Tibial artery (tissue), 4 donors: ENCODE results near the gene NFATC1.

Experiments used
- DNase-seq, 2 donors: peaks; one replicate each; pipeline ENCODE4 v3.0.0-alpha.2; 2019
- H3K27ac ChIP-seq, 2 donors: fragments of 200-600 bp; sonication (generic) in 1 of 2; 1 replicate in 1 of 2; 2 replicates in 1 of 2; pipeline ENCODE4 v1.5.1; 2018 to 2019; ENCODE audit warnings: mild to moderate bottlenecking in 1 of 2
- H3K27me3 ChIP-seq, 2 donors: fragments of 200-600 bp; sonication (generic) in 1 of 2; one replicate each; pipeline versions ENCODE4 v1.5.1 to v1.6.0; 2016 to 2019
- H3K36me3 ChIP-seq, 3 donors: fragments of 200-600 bp; sonication (generic) in 2 of 3; one replicate each; pipeline ENCODE4 v1.5.1; 2016 to 2019; ENCODE audit warnings: mild to moderate bottlenecking in 2 of 3
- H3K4me1 ChIP-seq, 4 donors: fragments of 200-600 bp; sonication (generic) in 2 of 4; 1 replicate in 3 of 4; 2 replicates in 1 of 4; pipeline ENCODE4 v1.5.1; 2016 to 2019
- H3K4me3 ChIP-seq, 2 donors: fragments of 200-600 bp; sonication (generic) in 1 of 2; 1 replicate in 1 of 2; 2 replicates in 1 of 2; pipeline ENCODE4 v1.5.1; 2018 to 2019; ENCODE audit warnings: mild to moderate bottlenecking in 2 of 2
- H3K9me3 ChIP-seq, 3 donors: fragments of 200-600 bp; sonication (generic) in 1 of 3; one replicate each; pipeline ENCODE4 v1.5.1; 2016 to 2019
- CTCF ChIP-seq, 2 experiments: fragments of 200-600 bp in 1 of 2; fragments of 450-650 bp in 1 of 2; IDR thresholded peaks; one replicate each; pipeline ENCODE4 v1.5.1; 2017 to 2019; ENCODE audit warnings: antibody characterized with exemption in 2 of 2, mild to moderate bottlenecking in 1 of 2, moderate library complexity in 1 of 2
- intact Hi-C: fragments of 100-400 bp; cut with DNase I; formaldehyde crosslinking; loops from one replicate; pipeline ENCODE4 v1.15.0; 2023; ENCODE audit warnings: low total_unique reads

The NFATC1 gene

GRCh38 chr18:79521416-79522205, 125.9 kb downstream of the NFATC1 start:
- TF ChIP-seq CTCF (IDR thresholded peaks at IDR 0.05) = no peak
- peaks cover 0 to 20% (median 17%) of the 10 kb centered on the region in 4 donors for H3K4me1 ChIP-seq
- H3K27me3 ChIP-seq = no peaks in the 10 kb centered on the region
- peak in 1 of 2 donors; percentile 12 for DNase-seq
- no peaks in the 10 kb centered on the region for H3K9me3 ChIP-seq
- H3K27ac ChIP-seq = no peak overlapping the region
- H3K36me3 ChIP-seq = no peaks in the 10 kb centered on the region
- no peak overlapping the region for H3K4me3 ChIP-seq
- intact Hi-C loops = no loop called here

- DNase-seq = peak; percentile 13 to 59
- TF ChIP-seq CTCF (IDR thresholded peaks at IDR 0.05) = no peak
- peaks cover 0 to 23% (median 19%) of the 10 kb centered on the region in 4 donors for H3K4me1 ChIP-seq
- peaks cover 0 to 2% (median 2%) of the 10 kb centered on the region in 3 donors for H3K36me3 ChIP-seq
- H3K9me3 ChIP-seq = no peaks in the 10 kb centered on the region
- no peaks in the 10 kb centered on the region for H3K27me3 ChIP-seq
- H3K27ac ChIP-seq = no peak overlapping the region
- intact Hi-C loops = no loop called here
- H3K4me3 ChIP-seq = no peak overlapping the region
These were observed 126.9 kb downstream of the NFATC1 start for GRCh38 chr18:79522451-79523205.

GRCh38 chr18:79523206-79523735, 127.5 kb downstream of the NFATC1 start:
- intact Hi-C loops = no loop called here
- H3K9me3 ChIP-seq = no peaks in the 10 kb centered on the region

GRCh38 chr18:79523736-79524180, 128.0 kb downstream of the NFATC1 start:
- H3K27ac ChIP-seq = no peak overlapping the region
- peaks cover 0 to 12% (median 10%) of the 10 kb centered on the region in 3 donors for H3K36me3 ChIP-seq
- TF ChIP-seq CTCF (IDR thresholded peaks at IDR 0.05) = no peak
- no peak overlapping the region for H3K4me3 ChIP-seq
- intact Hi-C loops = no loop called here
- no peaks in the 10 kb centered on the region for H3K9me3 ChIP-seq
- DNase-seq = peak in 1 of 2 donors; percentile 19
- peaks cover 0 to 23% (median 19%) of the 10 kb centered on the region in 4 donors for H3K4me1 ChIP-seq
- no peaks in the 10 kb centered on the region for H3K27me3 ChIP-seq

More at GRCh38 chr18:79523206-79523735, 127.5 kb downstream of the NFATC1 start:
- Histone ChIP-seq H3K4me1 (peaks cover 0 to 23% (median 19%) of the 10 kb centered on the region in 4 donors), H3K36me3 (peaks cover 0 to 9% (median 8%) of the 10 kb centered on the region in 3 donors), H3K27me3 (no peaks in the 10 kb centered on the region), H3K27ac (no peak overlapping the region), H3K4me3 (no peak overlapping the region)
- no peak for TF ChIP-seq CTCF (IDR thresholded peaks at IDR 0.05)
- peak in 1 of 2 donors; percentile 16 for DNase-seq

- Histone ChIP-seq H3K27ac (no peak overlapping the region), H3K9me3 (no peaks in the 10 kb centered on the region), H3K36me3 (peaks cover 0 to 17% (median 16%) of the 10 kb centered on the region in 3 donors), H3K4me3 (no peak overlapping the region), H3K27me3 (no peaks in the 10 kb centered on the region), H3K4me1 (peaks cover 0 to 23% (median 19%) of the 10 kb centered on the region in 4 donors)
- DNase-seq = peak; percentile 16 to 61
- intact Hi-C loops = no loop called here
- TF ChIP-seq CTCF (IDR thresholded peaks at IDR 0.05) = no peak
These were observed 128.7 kb downstream of the NFATC1 start for GRCh38 chr18:79524181-79525078.
